PC-9 (cell line): ENCODE data around the gene SLC25A29. TPM values are rescaled to one million over a fixed set of nuclear protein-coding genes. Genes with fewer than 3 reads are reported as not detected.
"Not testable (repeated sequence)": the region's sequence is repeated elsewhere in the genome, so short reads cannot be mapped to it uniquely, and the experiment has no call there.

ENCODE experiments used
- BruUV-seq: library from RNA; stranded (reverse); fragments of 400-500 nt; replicated peaks from 2 replicates; lab custom pipeline; 2021; lab: Mats Ljungman, UMichigan
- CTCF ChIA-PET: fragments of 300-600 bp; sonication (Branson Sonifier 250); formaldehyde crosslinking; loops from one replicate; lab custom pipeline; 2022; ENCODE audit warnings: antibody characterized with exemption; lab: Charles Lee
- POLR2A ChIA-PET: fragments of 300-600 bp; sonication (Branson Sonifier 250); formaldehyde crosslinking; loops from one replicate; lab custom pipeline; 2022; ENCODE audit warnings: antibody characterized with exemption; ENCODE audit not compliant: unreplicated experiment; lab: Charles Lee
- DNase-seq, 2 experiments: peaks; one replicate each; pipeline versions ENCODE4 v3.0.0 to v3.0.0-alpha.2; 2015 to 2022; ENCODE audit warnings: mixed read lengths in 1 of 2
- H2AFZ ChIP-seq: fragments of 200-600 bp; sonication (generic); 2 replicates; pipeline ENCODE4 v1.8.1; 2017; ENCODE audit warnings: antibody characterized with exemption
- H3F3A ChIP-seq: fragments of 200-600 bp; sonication (generic); 2 replicates; pipeline ENCODE4 v1.8.1; 2017; ENCODE audit warnings: antibody characterized with exemption, mild to moderate bottlenecking, low read depth; ENCODE audit not compliant: insufficient read depth
- H3K27ac ChIP-seq: fragments of 200-600 bp; sonication (generic); 2 replicates; pipeline ENCODE4 v1.6.1; 2016; ENCODE audit warnings: mixed run types
- H3K27me3 ChIP-seq: fragments of 200-600 bp; sonication (generic); 2 replicates; pipeline ENCODE4 v1.6.1; 2016; ENCODE audit warnings: low read depth, mixed run types; ENCODE audit not compliant: insufficient read depth
- H3K36me3 ChIP-seq: fragments of 200-600 bp; sonication (generic); 2 replicates; pipeline ENCODE4 v1.6.1; 2016; ENCODE audit warnings: low read depth, mixed run types
- H3K4me1 ChIP-seq: fragments of 200-600 bp; sonication (generic); replicated peaks from 2 replicates; pipeline ENCODE4 v1.6.1; 2016; ENCODE audit warnings: mixed run types; ENCODE audit not compliant: insufficient read depth
- H3K4me2 ChIP-seq: fragments of 200-600 bp; sonication (generic); 2 replicates; pipeline ENCODE4 v1.6.1; 2017; ENCODE audit warnings: mixed run types
- H3K4me3 ChIP-seq: fragments of 200-600 bp; sonication (generic); 2 replicates; pipeline ENCODE4 v1.6.1; 2016; ENCODE audit warnings: mixed run types
- H3K79me2 ChIP-seq: fragments of 200-600 bp; sonication (generic); 2 replicates; pipeline ENCODE4 v1.6.1; 2017; ENCODE audit warnings: low read depth, mixed run types
- H3K9me2 ChIP-seq: fragments of 200-600 bp; sonication (generic); 2 replicates; pipeline ENCODE4 v1.8.1; 2017; ENCODE audit warnings: mild to moderate bottlenecking; ENCODE audit not compliant: insufficient read depth
- H3K9me3 ChIP-seq: fragments of 200-600 bp; sonication (generic); 2 replicates; pipeline ENCODE4 v1.8.1; 2016; ENCODE audit warnings: low read depth; ENCODE audit not compliant: insufficient read depth
- H4K20me1 ChIP-seq: fragments of 200-600 bp; sonication (generic); 2 replicates; pipeline ENCODE4 v1.8.1; 2017; ENCODE audit not compliant: insufficient read depth
- CTCF ChIP-seq: fragments of 200-600 bp; sonication (generic); conservative IDR thresholded peaks from 2 replicates; pipeline ENCODE4 v1.6.1; 2017; ENCODE audit warnings: mixed run types, antibody characterized with exemption, mild to moderate bottlenecking, moderate library complexity
- EZH2 ChIP-seq: fragments of 200-600 bp; sonication (generic); IDR thresholded peaks from 2 replicates; pipeline ENCODE4 v1.8.0; 2017; ENCODE audit warnings: antibody characterized with exemption, low read depth
- intact Hi-C: fragments of 100-400 bp; cut with micrococcal nuclease; formaldehyde crosslinking; loops from one replicate; pipeline ENCODE4 v1.10.0; 2022; ENCODE audit not compliant: unreplicated experiment
- total RNA-seq: library from RNA; stranded (reverse); gene quantifications from 2 replicates; pipeline ENCODE4 v1.2.3, GENCODE V29; 2021

SLC25A29 gene
- total RNA-seq, 1 experiment from 2014 or later, result 6.9 TPM

DNA sequence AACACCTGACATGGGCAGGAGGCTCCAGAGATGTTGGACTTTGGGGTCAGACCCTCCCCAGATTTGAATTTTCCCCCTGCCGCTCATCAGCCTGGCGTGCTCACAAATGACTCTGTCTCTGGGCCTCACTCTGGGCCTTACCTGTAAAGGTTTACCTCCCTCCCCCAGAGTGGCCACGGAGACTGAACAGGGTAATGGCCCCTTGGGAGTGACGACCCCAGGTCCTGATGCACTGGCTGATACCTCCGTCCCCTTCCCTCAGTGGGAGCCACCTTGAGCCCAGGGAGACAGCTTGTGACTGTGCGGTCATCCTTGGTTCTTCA, 7.0 kb downstream of the SLC25A29 start:
- Histone ChIP-seq H3K79me2 (no peaks in the 10 kb centered on the region), H3K36me3 (no peaks in the 10 kb centered on the region), H3K9me3 (no peaks in the 10 kb centered on the region), H2AFZ (no peak overlapping the region), H3K4me3 (no peak overlapping the region), H3K27me3 (no peaks in the 10 kb centered on the region), H3F3A (peaks cover 11% of the 10 kb centered on the region; the same call in 1 of the 2 replicates), H4K20me1 (no peaks in the 10 kb centered on the region), H3K4me1 (peaks cover 5% of the 10 kb centered on the region; the same call in 1 of the 2 replicates), H3K9me2 (no peaks in the 10 kb centered on the region), H3K4me2 (no peak overlapping the region), H3K27ac (no peak overlapping the region)
- no peak for DNase-seq
- POLR2A ChIA-PET, result no interaction called here
- intact Hi-C loops, result no loop called here
- no TSS peak for BruUV-seq
- TF ChIP-seq CTCF, result no peak
- TF ChIP-seq EZH2, result no peak
- CTCF ChIA-PET, result no interaction called here

DNA sequence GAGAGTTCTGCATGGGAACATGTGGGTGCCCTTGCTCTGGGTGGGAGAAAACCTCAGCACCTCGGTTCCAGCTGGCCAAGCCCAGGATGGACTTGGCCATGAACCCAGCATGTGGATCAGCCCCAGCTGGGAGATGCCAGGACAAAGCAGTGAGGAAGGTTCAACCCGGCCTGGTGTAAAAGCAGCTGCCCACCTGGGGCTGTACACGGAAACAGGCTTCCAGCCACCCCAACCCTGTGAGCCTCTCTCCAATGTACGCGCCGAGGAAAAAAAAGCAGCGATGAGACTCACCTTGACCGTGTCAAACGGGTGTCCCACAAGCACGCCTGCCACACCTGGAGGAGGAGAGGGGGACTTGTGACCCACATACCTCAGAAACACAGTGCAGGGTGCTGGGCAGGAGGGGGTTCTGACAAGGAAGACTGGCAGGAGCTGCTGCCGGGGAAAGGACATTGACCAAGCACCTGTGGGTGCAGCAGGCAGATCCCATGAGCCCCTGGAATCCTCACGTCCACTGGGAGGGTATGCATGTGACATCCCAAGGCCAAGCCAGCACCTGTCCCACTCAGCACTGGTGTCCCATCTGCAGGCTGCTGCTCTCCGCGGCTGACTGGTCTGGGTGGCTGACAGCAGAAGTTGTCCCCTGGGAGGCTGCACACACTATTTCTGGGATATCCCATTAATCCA, 7.5 kb downstream of the SLC25A29 start:
- Histone ChIP-seq H3K9me3 (no peaks in the 10 kb centered on the region), H3K27ac (no peak overlapping the region), H3F3A (peaks cover 11% of the 10 kb centered on the region; the same call in 1 of the 2 replicates), H3K4me1 (peaks cover 5% of the 10 kb centered on the region; the same call in 1 of the 2 replicates), H4K20me1 (no peaks in the 10 kb centered on the region), H3K4me3 (no peak overlapping the region), H2AFZ (no peak overlapping the region), H3K9me2 (no peaks in the 10 kb centered on the region), H3K27me3 (no peaks in the 10 kb centered on the region), H3K4me2 (no peak overlapping the region), H3K79me2 (no peaks in the 10 kb centered on the region), H3K36me3 (no peaks in the 10 kb centered on the region)
- no TSS peak for BruUV-seq
- TF ChIP-seq CTCF (no peak), EZH2 (no peak)
- intact Hi-C loops, result no loop called here
- ChIA-PET POLR2A (no interaction called here), CTCF (no interaction called here)
- no peak for DNase-seq

DNA sequence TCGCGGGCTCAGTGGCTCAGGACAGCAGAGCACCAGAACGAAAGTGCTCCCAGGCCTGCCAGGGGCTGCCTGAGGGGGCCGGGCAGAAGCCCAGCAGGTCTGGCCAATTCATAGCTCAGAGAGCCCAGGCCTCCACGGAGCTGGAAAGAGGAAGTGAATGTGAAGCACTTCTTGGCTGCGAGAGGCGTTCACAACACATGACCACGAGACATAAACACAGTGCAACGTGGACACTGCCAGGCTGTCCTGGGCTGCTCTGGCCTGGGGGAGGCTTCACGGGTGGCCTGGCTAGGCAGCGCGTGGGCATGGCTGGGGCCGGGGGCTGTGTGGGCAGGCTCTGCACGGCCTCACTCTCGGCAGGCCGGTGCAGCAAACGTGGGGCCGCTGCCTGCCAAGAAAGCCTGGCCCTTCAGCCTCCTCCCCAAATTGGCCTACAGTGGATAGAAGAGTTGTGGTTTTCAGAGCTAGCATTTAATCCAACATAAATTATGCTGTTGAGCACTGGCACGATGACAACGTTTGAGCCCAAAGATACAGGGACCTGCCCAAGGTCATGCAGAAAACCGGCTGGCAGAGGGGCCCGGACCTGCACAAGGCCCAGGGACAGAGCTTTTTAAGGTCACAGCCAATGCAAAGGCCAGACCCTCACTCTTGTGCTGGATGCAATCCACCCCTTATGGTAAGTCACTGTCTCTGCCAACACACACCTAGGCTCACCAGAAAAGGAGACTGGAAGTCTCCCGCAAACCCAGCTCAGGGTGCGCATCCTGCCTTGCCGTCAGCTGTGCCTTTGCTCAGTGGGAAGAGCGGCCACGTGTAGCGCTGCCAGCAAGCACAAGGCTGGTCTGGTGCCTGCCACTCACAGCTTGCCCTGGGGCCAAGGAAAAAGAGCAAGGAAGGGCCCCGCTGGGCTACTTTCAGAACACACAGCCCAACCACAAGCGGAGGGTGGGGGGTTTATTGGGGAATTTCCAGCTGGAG, 8.6 kb downstream of the SLC25A29 start:
- Histone ChIP-seq H3K36me3 (no peaks in the 10 kb centered on the region), H4K20me1 (no peaks in the 10 kb centered on the region), H2AFZ (no peak overlapping the region), H3K9me3 (no peaks in the 10 kb centered on the region), H3F3A (peaks cover 8% of the 10 kb centered on the region; the same call in 1 of the 2 replicates), H3K79me2 (no peaks in the 10 kb centered on the region), H3K4me3 (no peak overlapping the region), H3K4me1 (no peaks in the 10 kb centered on the region), H3K27me3 (no peaks in the 10 kb centered on the region), H3K9me2 (no peaks in the 10 kb centered on the region), H3K27ac (no peak overlapping the region), H3K4me2 (no peak overlapping the region)
- BruUV-seq, result no TSS peak
- intact Hi-C loops, result no loop called here
- no peak for DNase-seq
- POLR2A ChIA-PET, result no interaction called here
- CTCF ChIA-PET, result no interaction called here
- TF ChIP-seq CTCF, result no peak

DNA sequence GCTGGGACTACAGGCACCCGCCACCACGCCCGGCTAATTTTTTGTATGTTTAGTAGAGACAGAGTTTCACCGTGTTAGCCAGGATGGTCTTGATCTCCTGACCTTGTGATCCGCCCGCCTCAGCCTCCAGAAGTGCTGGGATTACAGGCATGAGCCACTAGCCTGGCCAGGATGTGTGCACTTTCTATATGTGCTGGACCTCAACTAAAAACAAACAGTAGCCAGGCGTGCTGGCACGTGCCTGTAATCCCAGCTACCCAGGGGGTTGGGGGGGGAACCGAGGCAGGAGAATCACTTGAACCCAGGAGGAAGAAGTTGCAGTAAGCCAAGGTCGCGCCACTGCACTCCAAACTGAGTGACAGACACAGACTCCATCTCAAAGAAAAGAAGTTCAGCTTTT, 9.5 kb downstream of the SLC25A29 start:
- H3K4me3 ChIP-seq, H3K27me3 ChIP-seq, POLR2A ChIA-PET, H3K9me2 ChIP-seq, CTCF ChIA-PET, intact Hi-C loops, H3K4me2 ChIP-seq, H3K79me2 ChIP-seq, H3K4me1 ChIP-seq, H4K20me1 ChIP-seq, H3K9me3 ChIP-seq, H3K36me3 ChIP-seq, DNase-seq, H3F3A ChIP-seq, H2AFZ ChIP-seq, H3K27ac ChIP-seq, BruUV-seq: not testable (repeated sequence)
